Right atrium auricular region (tissue), 2 donors: Measurements from ENCODE around the gene RAB25. TPM values are rescaled to one million over a fixed set of nuclear protein-coding genes. Genes with fewer than 3 reads are reported as not detected.
"Not testable (repeated sequence)": the region's sequence is repeated elsewhere in the genome, so short reads cannot be mapped to it uniquely, and the experiment has no call there.

ENCODE experiments used
- DNase-seq: peaks from one replicate; pipeline ENCODE4 v3.0.0-alpha.2; 2019; ENCODE audit warnings: low spot score
- H3K27ac ChIP-seq, 2 donors: fragments of 200-600 bp; sonication (generic); 1 replicate in 1 of 2; 2 replicates in 1 of 2; pipeline ENCODE4 v1.5.1; 2016 to 2019
- H3K27me3 ChIP-seq, 2 donors: fragments of 200-600 bp; sonication (generic); one replicate each; pipeline versions ENCODE4 v1.5.1 to v1.6.0; 2017 to 2019
- H3K36me3 ChIP-seq: fragments of 200-600 bp; sonication (generic); one replicate; pipeline ENCODE4 v1.5.1; 2016
- H3K4me1 ChIP-seq, 2 donors: fragments of 200-600 bp; sonication (generic); one replicate each; pipeline versions ENCODE4 v1.5.1 to v1.6.0; 2017 to 2019
- H3K4me3 ChIP-seq, 2 donors: fragments of 200-600 bp; sonication (generic); 1 replicate in 1 of 2; 2 replicates in 1 of 2; pipeline ENCODE4 v1.5.1; 2017 to 2019; ENCODE audit warnings: mild to moderate bottlenecking in 1 of 2, moderate library complexity in 1 of 2
- H3K9me3 ChIP-seq, 2 donors: fragments of 200-600 bp; sonication (generic); one replicate each; pipeline ENCODE4 v1.5.1; 2019
- CTCF ChIP-seq, 2 donors: fragments of 200-600 bp; sonication (generic); IDR thresholded peaks; one replicate each; pipeline ENCODE4 v1.5.1; 2019; ENCODE audit warnings: antibody characterized with exemption in 2 of 2
- total RNA-seq, 2 donors: library from RNA; depleted of rRNA; stranded (reverse); fragments of >200 nt; gene quantifications; one replicate each; pipeline ENCODE4 v1.1.0, GENCODE V29; 2016

RAB25 gene
- total RNA-seq, 2 donors from 2014 or later = 0.98 TPM; not detected in 1

- Histone ChIP-seq H3K9me3 (no peaks in the 10 kb centered on the region), H3K36me3 (peaks cover 26% of the 10 kb centered on the region), H3K4me1 (peaks cover 0 to 16% of the 10 kb centered on the region in 2 donors), H3K27ac (peak overlapping the region; percentile 87 to 91), H3K27me3 (no peaks in the 10 kb centered on the region), H3K4me3 (peak overlapping the region; percentile 90 to 96)
- no peak for DNase-seq
- no peak for TF ChIP-seq CTCF (IDR thresholded peaks at IDR 0.05)
Observed at GRCh38 chr1:156021093-156021428, 39.9 kb upstream of the RAB25 start.

- no peaks in the 10 kb centered on the region for H3K27me3 ChIP-seq
- H3K4me3 ChIP-seq = no peak overlapping the region
- H3K9me3 ChIP-seq = no peaks in the 10 kb centered on the region
- H3K27ac ChIP-seq = no peak overlapping the region
- peaks cover 18% of the 10 kb centered on the region for H3K36me3 ChIP-seq
- TF ChIP-seq CTCF (IDR thresholded peaks at IDR 0.05) = no peak
- DNase-seq = no peak
- H3K4me1 ChIP-seq = peaks cover 0 to 16% of the 10 kb centered on the region in 2 donors
Observed at GRCh38 chr1:156021954-156022353, 39.0 kb upstream of the RAB25 start.

- H3K27ac ChIP-seq = no peak overlapping the region
Observed at GRCh38 chr1:156024801-156025200, 36.2 kb upstream of the RAB25 start.

GRCh38 chr1:156025876-156026275 is 35.1 kb upstream of the RAB25 start:
- DNase-seq = no peak
- no peaks in the 10 kb centered on the region for H3K9me3 ChIP-seq
- H3K27ac ChIP-seq = no peak overlapping the region
- H3K36me3 ChIP-seq = no peaks in the 10 kb centered on the region
- peak; percentile 13 to 56 for TF ChIP-seq CTCF (IDR thresholded peaks at IDR 0.05)
- no peak overlapping the region for H3K4me3 ChIP-seq
- no peaks in the 10 kb centered on the region for H3K27me3 ChIP-seq
- peaks cover 0 to 3% of the 10 kb centered on the region in 2 donors for H3K4me1 ChIP-seq

More at GRCh38 chr1:156024801-156025200, 36.2 kb upstream of the RAB25 start:
- DNase-seq = no peak
- H3K4me3 ChIP-seq = no peak overlapping the region
- H3K4me1 ChIP-seq = peaks cover 0 to 9% of the 10 kb centered on the region in 2 donors
- no peaks in the 10 kb centered on the region for H3K27me3 ChIP-seq
- no peaks in the 10 kb centered on the region for H3K9me3 ChIP-seq
- TF ChIP-seq CTCF (IDR thresholded peaks at IDR 0.05) = no peak
- no peaks in the 10 kb centered on the region for H3K36me3 ChIP-seq

GRCh38 chr1:156026588-156026987 is 34.4 kb upstream of the RAB25 start:
- Histone ChIP-seq H3K9me3 (no peaks in the 10 kb centered on the region), H3K36me3 (no peaks in the 10 kb centered on the region), H3K27me3 (no peaks in the 10 kb centered on the region), H3K4me3 (no peak overlapping the region), H3K4me1 (no peaks in the 10 kb centered on the region), H3K27ac (no peak overlapping the region)
- no peak for DNase-seq
- no peak for TF ChIP-seq CTCF (IDR thresholded peaks at IDR 0.05)

- Histone ChIP-seq H3K9me3 (no peaks in the 10 kb centered on the region), H3K4me1 (no peaks in the 10 kb centered on the region), H3K27ac (no peak overlapping the region), H3K27me3 (no peaks in the 10 kb centered on the region), H3K4me3 (no peak overlapping the region), H3K36me3 (peaks cover 18% of the 10 kb centered on the region)
- no peak for DNase-seq
- no peak for TF ChIP-seq CTCF (IDR thresholded peaks at IDR 0.05)
Observed at GRCh38 chr1:156033011-156033410, 27.9 kb upstream of the RAB25 start.

- not testable (repeated sequence) for H3K4me1 ChIP-seq, DNase-seq, H3K27ac ChIP-seq, H3K27me3 ChIP-seq, H3K4me3 ChIP-seq, H3K9me3 ChIP-seq
- H3K36me3 ChIP-seq = peaks cover 30% of the 10 kb centered on the region
Observed at GRCh38 chr1:156034991-156035390, 26.0 kb upstream of the RAB25 start.
